Memory B cell (primary cell): Measurements from ENCODE around the gene TSSK6.
A peak's percentile ranks its signal among the peaks of the same experiment; 100 is the strongest.

ENCODE experiments used
- ATAC-seq: fragments of 150-1000 bp; cut with Tn5 transposase; 2 replicates; pipeline ENCODE4 v1.10.0; 2021; ENCODE audit warnings: low read depth, mild to moderate bottlenecking, moderate library complexity
- DNase-seq, 2 donors: peaks; one replicate each; pipeline ENCODE4 v3.0.0; 2022; ENCODE audit warnings: low spot score in 2 of 2
- H3K27ac Mint-ChIP-seq: one replicate; pipeline ENCODE4 v1.8.0; 2022; ENCODE audit warnings: mild to moderate bottlenecking, moderate library complexity, mixed read lengths
- H3K27me3 Mint-ChIP-seq: one replicate; pipeline ENCODE4 v1.8.0; 2022; ENCODE audit warnings: mixed read lengths
- H3K36me3 Mint-ChIP-seq: one replicate; pipeline ENCODE4 v1.8.0; 2022; ENCODE audit warnings: mild to moderate bottlenecking, mixed read lengths
- H3K4me1 Mint-ChIP-seq: one replicate; pipeline ENCODE4 v1.8.0; 2022; ENCODE audit warnings: mixed read lengths
- H3K4me3 Mint-ChIP-seq: one replicate; pipeline ENCODE4 v1.8.0; 2022; ENCODE audit warnings: mild to moderate bottlenecking, moderate library complexity, mixed read lengths
- H3K9me3 Mint-ChIP-seq: one replicate; pipeline ENCODE4 v1.8.0; 2022; ENCODE audit warnings: mixed read lengths

The TSSK6 gene

DNA sequence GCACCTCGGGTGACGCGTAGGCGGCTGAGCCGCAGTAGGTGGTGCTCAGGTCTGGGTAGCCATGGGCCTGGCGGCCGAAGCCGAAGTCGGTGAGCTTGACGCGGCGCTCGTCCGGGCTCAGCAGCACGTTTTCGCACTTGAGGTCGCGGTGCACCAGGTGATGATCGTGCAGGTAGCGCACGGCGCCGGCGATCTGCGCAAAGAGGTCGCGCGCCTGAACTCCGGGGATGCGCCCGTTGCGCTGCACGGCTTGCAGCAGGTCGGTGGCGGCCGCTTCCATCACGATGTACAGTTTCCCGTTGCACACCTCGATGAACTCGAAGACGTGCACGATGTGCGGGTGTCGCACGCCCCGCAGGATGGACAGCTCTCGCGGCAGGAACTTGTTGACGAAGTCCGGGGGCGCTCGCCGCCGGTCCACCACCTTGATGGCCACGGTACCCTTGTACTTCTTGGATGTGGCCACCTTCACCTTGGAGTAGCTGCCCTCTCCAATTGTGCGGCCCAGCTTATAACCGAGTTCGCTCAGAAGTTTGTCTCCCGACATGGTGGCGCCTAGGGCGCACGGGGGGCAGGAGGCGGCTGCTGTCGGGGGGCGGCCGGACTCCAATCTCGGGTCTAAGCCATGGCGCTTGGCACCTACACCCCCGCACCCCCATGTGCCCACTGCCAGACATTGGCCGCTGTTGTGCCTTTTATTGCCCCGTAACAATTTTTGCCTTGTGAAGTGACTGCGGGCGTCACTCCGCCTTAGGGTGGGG, at the start of gene TSSK6:
Gene TSSK6, minus strand, starts transcription at position 668 of the 761 bp plus-strand sequence. Its CDS starts 121 bp downstream, at position 547.
- Mint-ChIP-seq H3K9me3 (no peaks in the 10 kb centered on the region), H3K4me1 (peaks cover 9% of the 10 kb centered on the region), H3K4me3 (peak within 1 kb of the TSS; percentile 95), H3K27ac (peak within 1 kb of the TSS; percentile 95), H3K36me3 (peaks cover 6% of the 10 kb centered on the region), H3K27me3 (no peaks in the 10 kb centered on the region)
- ATAC-seq (no peak), DNase-seq (no peak)

DNA sequence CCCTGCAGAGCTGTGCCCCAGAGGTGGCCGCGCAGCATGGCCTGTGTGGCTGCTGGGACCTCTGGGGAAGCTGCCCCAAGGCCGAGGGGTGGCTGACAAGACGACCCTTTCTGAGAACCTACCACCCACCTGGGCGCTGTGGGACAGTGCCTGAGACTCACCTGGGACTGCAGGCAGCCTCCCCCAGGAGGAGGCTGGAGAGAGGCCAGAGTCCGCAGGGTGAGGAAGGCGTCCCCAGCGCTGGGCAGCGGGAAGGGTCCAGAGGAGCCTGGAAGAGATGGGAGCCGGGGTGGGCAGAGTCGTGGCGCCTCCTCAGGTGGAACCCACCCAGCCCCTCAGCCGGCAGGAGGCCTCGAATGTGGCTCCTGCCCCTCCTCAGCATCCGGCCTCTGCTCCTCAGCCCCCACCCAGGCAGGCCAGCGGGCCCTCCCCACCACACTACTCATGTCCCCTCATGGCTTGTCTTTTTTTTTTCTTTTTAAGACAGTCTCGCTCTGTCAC, 48.0 kb upstream of the TSSK6 start:
- ATAC-seq = no peak
- H3K4me3 Mint-ChIP-seq = no peak overlapping the region

DNA sequence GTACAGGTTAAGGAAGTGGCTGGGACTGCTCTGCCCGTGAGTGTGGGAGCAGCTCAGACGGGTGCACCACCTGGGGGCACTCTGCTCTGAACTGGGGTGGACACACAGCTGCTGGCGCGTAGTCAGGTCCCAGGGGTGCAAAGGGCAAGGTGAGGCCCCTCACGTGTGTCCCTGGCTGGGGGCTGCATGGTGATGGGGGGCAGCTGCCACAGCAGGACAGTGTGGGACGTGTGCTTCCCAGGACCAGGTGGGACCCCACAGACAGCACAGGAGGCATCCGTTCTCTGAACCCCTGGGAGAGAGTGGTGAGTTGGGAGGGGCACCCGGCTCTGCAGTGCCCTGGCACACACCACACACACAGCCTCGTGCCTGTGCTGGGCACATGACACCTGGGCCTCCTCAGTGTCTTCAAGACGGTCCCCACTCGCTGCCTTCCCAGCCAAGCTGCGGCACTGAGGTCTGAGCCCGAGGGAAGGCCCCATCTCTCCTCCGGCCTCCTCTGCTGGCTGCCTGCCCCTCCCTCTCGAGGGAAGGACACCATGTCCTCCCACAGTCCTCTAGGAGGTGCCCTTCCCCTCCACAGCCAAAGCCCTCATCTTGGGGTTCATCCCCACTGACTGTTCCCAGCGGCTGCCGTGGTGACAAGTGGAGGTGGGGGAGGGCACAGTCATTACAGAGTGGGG, 47.5 kb upstream of the TSSK6 start:
- ATAC-seq (peak; percentile 49), DNase-seq (no peak)
- no peak overlapping the region for H3K27ac Mint-ChIP-seq
- no peaks in the 10 kb centered on the region for H3K4me1 Mint-ChIP-seq
- H3K36me3 Mint-ChIP-seq = peaks cover 3% of the 10 kb centered on the region
- H3K9me3 Mint-ChIP-seq = no peaks in the 10 kb centered on the region
- no peak overlapping the region for H3K4me3 Mint-ChIP-seq
- H3K27me3 Mint-ChIP-seq = no peaks in the 10 kb centered on the region

More for the DNA sequence above, 48.0 kb upstream of the TSSK6 start:
- Mint-ChIP-seq H3K27me3 (no peaks in the 10 kb centered on the region), H3K4me1 (no peaks in the 10 kb centered on the region), H3K27ac (no peak overlapping the region), H3K9me3 (no peaks in the 10 kb centered on the region), H3K36me3 (peaks cover 3% of the 10 kb centered on the region)
- no peak for DNase-seq

DNA sequence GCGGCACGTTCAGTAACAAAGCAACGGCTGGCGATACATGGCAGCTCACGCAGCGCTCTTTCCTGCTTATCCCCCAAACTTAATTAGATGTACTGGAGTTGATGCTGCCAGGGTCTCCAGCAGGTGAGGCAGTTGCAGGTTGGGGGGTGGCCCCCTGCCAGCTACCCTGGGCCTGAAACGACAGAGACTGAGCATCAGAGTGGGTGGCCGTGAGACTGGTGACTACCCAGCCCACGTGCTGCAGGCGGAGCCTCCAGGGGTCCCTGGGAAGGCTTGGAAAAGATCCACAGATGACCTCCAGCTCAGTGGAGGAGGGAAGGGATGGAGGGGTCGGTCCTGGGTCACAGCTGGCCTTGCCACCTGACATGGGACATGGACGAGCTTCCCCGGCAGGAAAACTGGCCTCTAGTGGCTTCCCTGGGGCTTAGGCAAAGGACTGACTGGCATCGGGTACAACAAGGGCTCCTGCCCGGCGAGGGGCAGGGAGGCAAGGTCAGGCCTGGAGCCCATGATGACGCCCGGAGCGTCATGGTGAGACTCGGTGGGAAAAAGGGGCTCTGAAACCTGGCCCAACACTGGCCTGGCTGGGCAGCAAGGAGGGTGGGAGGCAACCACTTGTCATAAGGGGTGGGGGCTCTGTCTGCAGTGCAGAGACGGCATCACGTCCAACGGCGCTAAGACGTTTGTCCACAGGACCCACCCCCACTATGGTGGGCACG, 46.8 kb upstream of the TSSK6 start:
- no peak for ATAC-seq
- no peaks in the 10 kb centered on the region for H3K4me1 Mint-ChIP-seq
- no peaks in the 10 kb centered on the region for H3K27me3 Mint-ChIP-seq
- no peak for DNase-seq
- H3K4me3 Mint-ChIP-seq = no peak overlapping the region
- H3K9me3 Mint-ChIP-seq = no peaks in the 10 kb centered on the region
- no peak overlapping the region for H3K27ac Mint-ChIP-seq
- peaks cover 3% of the 10 kb centered on the region for H3K36me3 Mint-ChIP-seq

DNA sequence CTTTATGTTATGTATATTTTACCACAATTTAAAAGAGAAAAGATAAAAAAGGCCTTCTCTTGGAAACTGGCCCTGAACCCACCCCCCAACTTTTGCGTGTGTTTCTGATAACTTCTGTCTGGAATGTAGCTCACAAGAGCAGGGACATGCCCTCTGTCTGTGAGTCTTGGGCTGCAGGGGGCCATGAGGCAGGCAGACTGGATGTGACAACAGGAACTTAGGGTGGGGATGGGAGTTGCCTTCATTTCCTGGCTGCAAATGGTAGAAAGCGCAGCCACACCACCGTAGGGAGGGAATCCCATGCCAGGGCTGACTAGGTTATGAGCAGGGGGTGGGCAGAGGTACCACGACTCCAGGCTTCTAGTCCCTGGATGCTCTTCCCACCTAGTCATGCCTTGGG, 44.6 kb upstream of the TSSK6 start:
- Mint-ChIP-seq H3K36me3 (peaks cover 3% of the 10 kb centered on the region), H3K27ac (no peak overlapping the region), H3K4me1 (no peaks in the 10 kb centered on the region), H3K4me3 (no peak overlapping the region), H3K9me3 (no peaks in the 10 kb centered on the region), H3K27me3 (no peaks in the 10 kb centered on the region)
- DNase-seq = no peak
- no peak for ATAC-seq

DNA sequence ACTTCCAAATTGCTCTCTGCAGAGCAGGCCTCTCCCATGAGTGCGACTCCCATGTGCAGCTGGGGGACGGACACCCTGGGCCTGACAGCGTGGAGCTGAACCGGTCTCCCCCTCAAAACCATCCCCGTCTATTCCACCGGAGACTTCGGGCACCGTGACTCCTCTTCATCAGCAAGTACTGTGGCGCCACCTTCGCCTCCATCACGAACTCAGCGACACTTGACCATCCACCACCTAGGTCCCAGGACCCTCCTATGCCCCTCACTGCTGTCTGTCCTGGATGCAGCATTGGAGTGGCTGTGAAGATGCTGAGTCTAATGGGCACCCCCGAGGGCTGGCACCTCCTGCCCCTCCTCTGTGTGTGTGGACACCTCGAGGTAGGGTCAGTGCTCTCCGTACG, 43.3 kb upstream of the TSSK6 start:
- no peaks in the 10 kb centered on the region for H3K9me3 Mint-ChIP-seq
- H3K4me3 Mint-ChIP-seq = no peak overlapping the region
- H3K27ac Mint-ChIP-seq = no peak overlapping the region
- DNase-seq (no peak), ATAC-seq (no peak)
- H3K27me3 Mint-ChIP-seq = no peaks in the 10 kb centered on the region
- H3K4me1 Mint-ChIP-seq = no peaks in the 10 kb centered on the region
- H3K36me3 Mint-ChIP-seq = peaks cover 2% of the 10 kb centered on the region

DNA sequence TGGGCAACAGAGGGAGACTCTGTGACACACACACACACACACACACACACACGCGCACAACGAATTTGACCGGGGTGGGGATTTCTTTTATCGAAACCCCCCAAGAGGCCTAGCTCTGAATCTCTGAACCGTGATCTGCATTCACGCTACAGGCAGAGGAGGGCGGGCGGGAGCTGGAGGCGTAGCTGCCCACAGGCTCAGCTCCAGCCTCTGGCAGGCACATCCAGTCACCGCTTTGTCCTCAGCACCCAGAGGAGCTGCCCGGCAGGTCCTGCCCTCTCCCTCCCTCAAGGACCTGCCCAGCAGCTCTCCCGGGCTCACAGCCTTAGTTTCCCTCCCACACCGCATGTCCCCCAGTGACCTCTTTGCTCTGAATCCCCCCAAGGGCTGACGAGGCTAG, 42.7 kb upstream of the TSSK6 start:
- Mint-ChIP-seq H3K36me3 (peaks cover 1% of the 10 kb centered on the region), H3K27ac (no peak overlapping the region), H3K4me3 (no peak overlapping the region), H3K27me3 (no peaks in the 10 kb centered on the region), H3K4me1 (no peaks in the 10 kb centered on the region), H3K9me3 (no peaks in the 10 kb centered on the region)
- DNase-seq (no peak), ATAC-seq (no peak)

DNA sequence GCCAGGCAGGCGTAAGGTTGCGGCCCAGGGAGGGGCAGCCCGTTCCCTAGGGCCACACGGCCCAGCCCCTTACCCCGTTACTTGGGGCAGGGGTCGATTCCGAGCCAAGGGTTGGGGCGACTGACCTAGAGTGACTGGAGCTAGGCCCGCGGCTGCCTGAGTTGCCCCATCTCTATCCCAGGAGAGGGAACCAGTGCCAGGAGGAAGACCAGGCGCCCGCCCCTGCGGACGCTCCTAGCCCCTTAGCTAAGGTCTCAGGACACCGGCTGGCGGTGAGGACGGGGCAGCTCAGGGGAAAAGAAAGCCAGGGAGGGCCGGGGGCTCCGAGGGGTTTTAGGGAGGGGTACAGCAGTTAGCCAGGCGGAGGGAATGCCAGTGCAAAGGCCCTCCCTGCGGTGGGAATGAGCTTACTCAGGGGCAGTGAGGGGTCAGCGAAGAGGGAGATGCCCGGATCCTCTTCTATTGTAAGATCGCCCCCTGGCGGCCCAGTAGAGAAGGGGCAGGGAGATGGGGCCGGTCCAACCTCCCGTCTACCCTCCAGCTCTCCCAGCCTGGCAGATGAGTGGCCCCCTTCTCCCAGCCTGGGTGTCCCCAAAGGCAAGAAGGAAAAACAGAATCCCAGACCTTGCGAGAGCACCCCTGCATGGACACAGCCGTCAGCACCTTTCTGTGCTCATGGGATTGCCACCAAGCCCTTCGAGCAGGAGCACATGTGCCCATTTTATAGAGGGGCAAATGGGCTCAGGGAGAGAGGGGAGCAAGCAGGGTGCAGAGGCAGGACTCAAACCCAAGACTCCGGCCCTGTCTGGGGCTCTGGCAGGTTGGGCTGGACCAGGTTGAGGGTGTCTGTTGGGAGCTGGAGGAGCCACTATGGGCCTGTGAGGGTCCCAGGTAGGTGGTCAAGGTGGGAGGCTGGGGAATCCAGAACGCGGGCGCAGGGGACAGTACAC, 39.0 kb upstream of the TSSK6 start:
- H3K27me3 Mint-ChIP-seq = peaks cover 7% of the 10 kb centered on the region
- H3K9me3 Mint-ChIP-seq = no peaks in the 10 kb centered on the region
- DNase-seq (peak; percentile 44 to 45), ATAC-seq (peak; percentile 56)
- H3K4me3 Mint-ChIP-seq = no peak overlapping the region
- H3K4me1 Mint-ChIP-seq = no peaks in the 10 kb centered on the region
- no peak overlapping the region for H3K27ac Mint-ChIP-seq
- no peaks in the 10 kb centered on the region for H3K36me3 Mint-ChIP-seq

DNA sequence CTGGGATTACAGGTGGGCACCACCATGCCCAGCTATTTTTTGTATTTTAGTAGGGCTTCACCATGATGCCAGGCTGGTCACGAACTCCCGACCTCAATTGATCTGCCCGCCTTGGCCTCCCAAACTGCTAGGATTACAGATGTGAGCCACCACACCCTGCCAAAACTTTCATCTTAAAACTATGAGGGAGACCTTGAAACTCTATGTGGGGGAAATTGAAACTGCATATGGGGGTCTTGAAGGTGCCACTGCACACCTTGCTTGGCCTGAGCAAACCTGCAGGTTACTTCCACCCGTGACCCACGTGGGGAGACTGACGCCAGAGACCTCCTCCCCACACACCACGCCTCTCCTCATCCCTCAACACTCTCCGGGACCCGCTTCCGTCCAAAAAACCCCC, 38.3 kb upstream of the TSSK6 start:
- H3K4me3 Mint-ChIP-seq = no peak overlapping the region
- no peaks in the 10 kb centered on the region for H3K4me1 Mint-ChIP-seq
- no peak for ATAC-seq

DNA sequence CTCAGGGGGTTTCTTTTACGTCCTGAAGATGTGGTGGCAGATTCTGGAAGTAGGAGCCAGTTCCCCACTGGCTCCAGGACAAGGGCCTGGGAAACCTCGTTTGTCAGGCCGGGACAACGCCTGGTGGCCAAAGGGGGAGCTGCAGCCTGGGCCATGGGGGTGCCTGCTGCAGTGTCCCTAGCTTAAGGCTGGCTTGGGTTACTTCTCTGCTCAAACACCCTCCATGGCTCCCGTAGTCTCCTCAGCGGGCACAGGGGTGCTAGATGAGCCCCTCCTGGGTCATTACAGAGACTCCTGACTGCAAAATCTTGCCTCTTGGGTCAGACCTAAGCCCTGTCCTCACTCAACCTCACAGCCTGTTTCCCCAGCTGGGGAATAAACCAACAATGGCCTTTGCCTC, 37.5 kb upstream of the TSSK6 start:
- Mint-ChIP-seq H3K4me1 (no peaks in the 10 kb centered on the region), H3K9me3 (no peaks in the 10 kb centered on the region), H3K27me3 (peaks cover 10% of the 10 kb centered on the region), H3K27ac (no peak overlapping the region), H3K4me3 (no peak overlapping the region), H3K36me3 (no peaks in the 10 kb centered on the region)
- ATAC-seq (peak; percentile 70), DNase-seq (no peak)

More for the DNA sequence above, 38.3 kb upstream of the TSSK6 start:
- DNase-seq = no peak
- Mint-ChIP-seq H3K9me3 (no peaks in the 10 kb centered on the region), H3K36me3 (no peaks in the 10 kb centered on the region), H3K27me3 (peaks cover 10% of the 10 kb centered on the region), H3K27ac (no peak overlapping the region)

DNA sequence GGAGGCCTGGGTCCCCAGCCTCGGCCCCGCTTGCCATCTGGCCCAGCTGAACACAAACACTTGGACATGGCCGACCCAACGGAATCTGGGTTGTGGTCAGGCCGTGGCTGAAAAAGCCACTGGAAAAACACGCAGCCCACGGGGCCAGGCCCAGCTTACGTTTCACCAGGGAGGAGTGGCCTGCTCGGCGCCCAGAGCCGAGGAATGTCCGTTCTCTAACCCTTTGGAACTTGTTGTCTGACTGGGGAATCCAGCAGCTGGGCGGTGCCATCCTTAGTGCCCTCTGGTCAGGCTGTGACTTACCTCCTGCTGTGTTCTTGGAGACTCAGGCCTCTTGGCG, 36.5 kb upstream of the TSSK6 start:
- no peak overlapping the region for H3K4me3 Mint-ChIP-seq
- H3K27me3 Mint-ChIP-seq = peaks cover 12% of the 10 kb centered on the region
- H3K9me3 Mint-ChIP-seq = no peaks in the 10 kb centered on the region
- no peaks in the 10 kb centered on the region for H3K36me3 Mint-ChIP-seq
- ATAC-seq (no peak), DNase-seq (no peak)
- H3K4me1 Mint-ChIP-seq = no peaks in the 10 kb centered on the region
- no peak overlapping the region for H3K27ac Mint-ChIP-seq

DNA sequence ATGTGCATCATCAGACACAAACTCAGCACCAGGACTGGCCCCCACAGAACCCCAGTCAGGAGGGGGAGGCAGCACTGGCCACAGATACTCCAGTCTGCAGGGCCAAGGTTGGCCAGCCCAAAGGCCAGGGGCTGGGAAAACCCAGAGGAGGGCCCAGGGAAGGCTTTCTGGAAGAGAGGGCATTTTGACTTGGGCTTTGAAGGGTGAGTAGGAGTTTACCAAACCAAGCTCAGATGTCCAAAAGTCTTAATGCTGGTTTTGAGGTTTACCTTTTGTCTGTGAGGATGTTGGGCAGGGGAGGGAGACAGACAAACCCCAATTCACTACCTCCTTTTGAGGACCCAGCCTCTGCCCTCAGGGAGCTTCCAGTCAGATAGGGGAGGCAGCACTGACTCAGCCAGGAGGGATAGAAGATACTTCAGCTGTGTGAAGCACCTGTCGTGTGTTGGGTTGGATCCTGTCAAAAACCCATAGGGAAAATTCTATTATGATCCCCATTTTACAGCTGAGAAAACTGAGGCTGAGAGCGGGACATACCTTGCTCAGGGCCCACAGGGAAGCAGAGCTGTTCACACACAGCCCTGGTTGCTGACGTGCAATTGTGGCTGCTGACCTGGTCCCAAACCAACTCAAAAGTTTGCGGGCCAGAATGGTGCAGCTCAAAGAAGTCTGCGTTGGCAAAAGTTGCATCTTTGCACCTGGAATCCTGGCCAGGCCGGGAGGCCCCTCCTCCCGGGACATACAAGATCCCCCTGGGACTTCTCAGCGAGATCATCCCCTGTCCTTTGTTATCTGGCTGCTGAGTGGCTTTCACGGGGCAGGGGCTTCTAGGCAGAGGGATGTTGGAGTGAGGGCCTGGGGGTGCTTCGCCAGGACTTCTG, 35.9 kb upstream of the TSSK6 start:
- Mint-ChIP-seq H3K4me3 (no peak overlapping the region), H3K27me3 (peaks cover 12% of the 10 kb centered on the region), H3K36me3 (no peaks in the 10 kb centered on the region), H3K9me3 (no peaks in the 10 kb centered on the region), H3K4me1 (no peaks in the 10 kb centered on the region), H3K27ac (no peak overlapping the region)
- ATAC-seq = no peak
- no peak for DNase-seq

DNA sequence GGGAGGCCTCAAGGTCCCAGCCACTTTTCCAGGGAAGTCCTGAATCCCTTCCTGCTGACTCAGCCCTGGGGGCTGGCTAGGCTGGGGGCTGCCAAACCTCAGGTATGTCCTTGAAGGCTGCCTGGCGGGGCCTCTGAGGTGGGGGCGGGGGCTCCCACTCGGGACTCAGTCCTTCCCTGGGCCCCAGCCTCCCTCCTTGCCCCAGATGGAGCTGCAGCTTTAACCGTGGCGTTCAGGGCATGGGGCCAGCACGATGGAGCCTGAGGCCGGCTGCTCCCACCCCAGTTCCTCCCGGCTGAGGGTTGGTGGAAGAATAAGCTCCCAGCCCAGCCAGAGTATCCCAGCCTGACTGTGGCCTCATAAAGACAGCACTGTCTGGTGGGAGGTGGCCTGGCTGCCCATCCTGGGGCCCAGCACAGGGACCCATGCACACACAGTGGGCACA, 35.2 kb upstream of the TSSK6 start:
- no peak overlapping the region for H3K4me3 Mint-ChIP-seq
- no peak overlapping the region for H3K27ac Mint-ChIP-seq
- ATAC-seq (no peak), DNase-seq (no peak)
- H3K27me3 Mint-ChIP-seq = peaks cover 12% of the 10 kb centered on the region
- no peaks in the 10 kb centered on the region for H3K36me3 Mint-ChIP-seq
- H3K9me3 Mint-ChIP-seq = no peaks in the 10 kb centered on the region
- H3K4me1 Mint-ChIP-seq = no peaks in the 10 kb centered on the region
